Breast epithelium (tissue), 3 donors: ENCODE data around the gene TGM1.

ENCODE experiments used
- CTCF ChIP-seq, 3 donors: fragments of 450-650 bp; IDR thresholded peaks; one replicate each; pipeline ENCODE4 v1.5.1; 2016 to 2017; ENCODE audit warnings: antibody characterized with exemption in 3 of 3, mild to moderate bottlenecking in 3 of 3, moderate library complexity in 3 of 3
- POLR2A ChIP-seq: fragments of 450-650 bp; IDR thresholded peaks from one replicate; pipeline ENCODE4 v1.6.1; 2016; ENCODE audit warnings: antibody characterized with exemption, mild to moderate bottlenecking, moderate library complexity

GRCh38 chr14:24261969-24262327, 1.0 kb downstream of the TGM1 start:
- TF ChIP-seq POLR2A, result no peak
- no peak for TF ChIP-seq CTCF (IDR thresholded peaks at IDR 0.05)
